HCEC 1CT (cell line): ENCODE measurements around the gene IPO9.
"Not testable (repeated sequence)": the region's sequence is repeated elsewhere in the genome, so short reads cannot be mapped to it uniquely, and the experiment has no call there.

Experiments
- DNase-seq: peaks from one replicate; pipeline ENCODE4 v3.0.0-alpha.2; 2017

The IPO9 gene

DNA sequence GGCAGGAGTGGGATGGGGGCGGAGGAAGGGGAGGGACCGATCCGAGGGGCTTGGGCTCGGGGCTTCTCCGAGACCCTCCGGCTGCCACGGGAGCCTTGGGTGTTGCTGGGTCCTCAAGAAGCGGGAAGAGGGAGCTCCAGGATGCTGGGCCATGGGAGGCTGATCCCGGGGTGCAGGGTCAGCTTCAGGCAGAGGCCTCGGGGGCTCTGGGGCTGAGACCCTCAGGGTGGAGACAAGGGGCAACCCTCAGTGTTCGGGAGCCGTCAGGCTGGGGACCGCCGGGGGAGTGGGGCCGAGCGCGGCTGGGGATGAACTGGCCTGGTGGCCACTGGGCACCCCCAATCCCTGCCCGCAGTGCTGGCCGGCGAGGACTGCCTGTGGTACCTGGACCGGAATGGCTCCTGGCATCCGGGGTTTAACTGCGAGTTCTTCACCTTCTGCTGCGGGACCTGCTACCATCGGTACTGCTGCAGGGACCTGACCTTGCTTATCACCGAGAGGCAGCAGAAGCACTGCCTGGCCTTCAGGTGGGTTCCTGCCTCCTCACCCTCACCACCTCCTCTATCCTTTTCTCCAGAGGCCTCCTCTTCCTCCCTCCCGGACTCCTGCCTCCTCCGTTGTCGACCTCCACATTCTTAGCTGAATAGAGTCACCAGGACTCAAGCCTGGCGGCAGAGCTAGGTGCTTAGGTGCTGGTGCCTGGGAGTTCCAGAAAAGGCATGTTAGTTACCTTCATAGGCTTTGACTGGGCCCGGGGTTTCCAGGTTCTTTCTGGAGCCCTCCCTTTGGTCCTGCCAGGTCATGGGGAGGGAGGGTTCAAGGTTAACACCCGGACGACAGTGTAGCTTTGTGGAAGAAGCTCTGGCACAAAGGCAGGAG is 60.4 kb downstream of the IPO9 start:
- DNase-seq: no peak

DNA sequence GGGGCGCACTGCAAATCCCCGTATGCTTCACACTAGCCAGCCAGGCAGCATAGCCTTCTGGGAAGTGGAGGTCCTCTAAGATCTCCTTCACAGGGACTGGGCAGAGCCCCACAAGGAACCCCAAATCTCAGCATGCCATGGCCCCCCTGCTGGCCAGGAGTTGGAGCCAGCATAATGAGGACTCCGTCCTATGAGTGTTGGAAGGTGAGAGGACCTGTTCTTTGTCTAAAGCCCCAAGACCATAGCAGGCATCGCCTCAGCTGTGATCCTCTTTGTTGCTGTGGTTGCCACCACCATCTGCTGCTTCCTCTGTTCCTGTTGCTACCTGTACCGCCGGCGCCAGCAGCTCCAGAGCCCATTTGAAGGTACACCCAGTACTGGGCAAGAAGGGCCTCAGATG is 61.3 kb downstream of the IPO9 start:
- DNase-seq: no peak

DNA sequence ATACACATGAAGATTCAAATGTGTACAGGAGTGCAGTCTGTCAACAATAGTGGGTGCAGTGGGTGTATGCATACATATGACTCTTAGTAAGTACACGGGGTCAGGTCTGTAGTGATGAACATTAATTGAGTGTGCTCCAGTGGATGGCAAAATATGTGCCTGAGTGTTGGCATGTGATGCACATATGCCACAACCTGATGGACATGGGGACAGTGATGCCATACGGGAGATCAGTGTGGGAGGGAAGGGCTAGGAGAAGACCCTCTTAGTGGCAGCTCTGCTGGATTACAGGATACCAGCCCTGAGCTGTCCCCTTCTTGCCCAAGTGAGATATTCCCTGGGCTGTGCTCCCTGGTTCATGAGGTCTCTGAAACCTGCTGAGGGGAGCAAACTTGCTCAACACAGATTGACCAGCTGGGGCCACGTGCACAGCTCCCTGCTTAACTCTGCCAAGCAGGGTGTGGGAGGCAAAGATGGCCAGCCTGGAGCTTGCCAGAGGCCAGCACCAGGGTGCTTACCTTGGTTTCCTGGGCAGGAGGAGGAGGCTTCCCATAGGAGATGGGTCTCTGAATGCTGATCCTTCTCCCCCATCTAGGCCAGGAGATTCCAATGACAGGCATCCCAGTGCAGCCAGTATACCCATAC is 62.0 kb downstream of the IPO9 start:
- no peak for DNase-seq

DNA sequence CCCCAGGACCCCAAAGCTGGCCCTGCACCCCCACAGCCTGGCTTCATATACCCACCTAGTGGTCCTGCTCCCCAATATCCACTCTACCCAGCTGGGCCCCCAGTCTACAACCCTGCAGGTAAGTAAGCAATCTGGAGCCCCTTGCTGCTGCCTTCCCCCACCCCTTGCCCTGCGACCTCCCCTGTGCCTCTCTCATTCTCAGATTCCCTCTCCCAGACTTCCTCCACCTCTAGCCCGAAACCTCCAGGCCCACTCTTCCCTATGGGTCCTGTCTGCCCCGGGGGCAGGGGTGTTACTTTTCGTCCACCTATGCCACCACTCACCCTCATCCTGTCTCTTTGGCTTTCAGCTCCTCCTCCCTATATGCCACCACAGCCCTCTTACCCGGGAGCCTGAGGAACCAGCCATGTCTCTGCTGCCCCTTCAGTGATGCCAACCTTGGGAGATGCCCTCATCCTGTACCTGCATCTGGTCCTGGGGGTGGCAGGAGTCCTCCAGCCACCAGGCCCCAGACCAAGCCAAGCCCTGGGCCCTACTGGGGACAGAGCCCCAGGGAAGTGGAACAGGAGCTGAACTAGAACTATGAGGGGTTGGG is 62.6 kb downstream of the IPO9 start:
- DNase-seq: no peak

DNA sequence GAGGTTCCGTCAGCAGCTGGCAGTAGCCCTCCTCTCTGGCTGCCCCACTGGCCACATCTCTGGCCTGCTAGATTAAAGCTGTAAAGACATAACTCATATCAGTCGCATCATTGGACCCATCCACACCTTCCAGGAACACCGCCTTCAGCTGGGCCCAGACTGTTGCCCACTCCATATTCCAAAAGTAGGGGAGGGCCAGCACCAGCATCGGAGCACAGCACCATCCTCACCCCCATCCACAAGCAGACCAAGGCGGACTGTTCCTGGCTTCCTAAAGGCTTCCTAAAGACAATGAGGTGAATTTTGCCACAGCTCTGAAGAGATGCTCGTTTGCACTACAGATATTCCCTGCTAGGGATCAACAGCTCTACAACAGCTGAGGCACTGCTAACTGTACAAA is 63.3 kb downstream of the IPO9 start:
- no peak for DNase-seq

DNA sequence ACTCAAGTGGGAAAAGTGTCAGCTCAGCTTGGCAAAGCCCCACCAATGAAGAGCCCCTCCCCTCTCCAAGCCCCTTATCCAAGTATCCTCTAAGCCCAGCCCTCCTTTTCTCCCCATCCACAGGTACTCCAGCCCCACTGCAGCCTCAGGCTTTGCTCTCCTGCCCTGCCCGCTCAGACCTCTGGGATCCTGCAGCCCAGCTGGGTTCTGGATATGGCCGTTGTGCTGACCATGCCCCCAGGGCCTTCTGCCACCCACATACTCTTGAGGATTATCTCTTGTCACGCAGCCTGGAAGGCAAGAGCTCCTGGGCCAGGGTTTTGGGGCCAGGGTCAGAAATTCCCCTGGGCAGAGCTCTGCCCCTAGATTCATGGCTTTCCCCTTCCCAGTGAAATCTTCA is 64.5 kb downstream of the IPO9 start:
- no peak for DNase-seq

DNA sequence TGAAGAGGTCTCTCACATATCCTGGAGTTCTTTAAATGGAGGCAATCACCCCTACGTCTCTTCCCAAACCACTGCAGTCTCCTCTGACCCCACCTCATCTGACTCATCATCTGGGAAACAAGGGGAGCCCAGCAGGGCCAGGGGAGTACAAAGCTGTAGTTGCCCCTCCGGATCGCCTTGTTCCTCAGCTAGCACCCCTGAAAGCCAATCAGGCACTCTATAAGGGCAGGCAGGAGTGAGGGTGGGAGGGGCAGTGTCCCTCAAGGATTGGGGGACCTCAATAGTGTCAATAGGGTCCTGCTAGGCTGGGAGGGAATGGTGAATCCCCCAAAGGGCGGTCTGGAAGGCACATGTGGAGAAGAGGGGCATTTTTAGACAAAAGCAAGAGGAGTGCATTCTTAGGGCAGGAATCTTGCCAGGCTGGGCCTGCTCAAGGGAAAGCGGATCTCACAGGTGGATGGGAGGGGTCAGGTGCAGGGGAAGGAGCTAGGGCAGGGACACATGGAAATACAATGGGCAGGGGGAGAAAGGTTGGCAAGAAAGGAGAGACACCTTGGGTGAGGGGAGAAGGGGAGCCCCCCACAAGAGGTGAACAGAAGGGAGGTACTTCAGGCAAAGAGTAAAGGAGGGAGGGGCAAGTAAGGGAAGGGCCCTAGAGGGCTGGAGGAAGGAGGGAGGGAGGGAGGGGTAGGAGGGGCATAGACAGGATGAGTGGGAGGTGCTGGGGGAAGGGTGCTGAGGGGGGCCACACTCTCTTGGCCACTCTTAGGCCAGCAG is 65.6 kb downstream of the IPO9 start:
- DNase-seq: no peak

DNA sequence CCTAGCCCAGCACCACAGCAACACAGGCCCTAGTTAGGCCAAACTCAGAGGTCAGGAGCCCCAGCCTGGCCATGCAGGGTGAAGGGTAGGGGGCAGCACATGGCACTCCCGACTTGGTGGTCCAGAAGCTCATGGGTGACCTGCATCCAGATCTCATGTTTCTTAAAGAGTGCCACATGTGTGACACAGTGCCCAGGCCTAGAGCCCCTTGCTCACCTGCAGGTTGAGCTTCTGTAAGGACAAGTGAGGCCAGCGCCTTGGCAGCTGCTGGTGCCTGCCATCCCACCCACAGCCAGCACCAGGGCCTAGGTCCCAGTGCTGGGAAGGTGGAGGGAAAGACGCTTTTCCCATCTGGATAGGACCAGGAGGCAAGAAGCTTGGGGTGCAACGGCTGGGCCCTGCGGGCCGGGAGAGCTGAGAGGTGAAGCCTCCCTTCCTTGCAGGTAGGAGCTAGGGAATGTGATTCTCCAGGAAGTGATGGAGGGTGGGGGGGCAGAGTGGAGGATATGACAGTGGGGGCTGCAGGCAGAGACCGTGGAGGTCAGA is 66.2 kb downstream of the IPO9 start:
- DNase-seq: no peak

DNA sequence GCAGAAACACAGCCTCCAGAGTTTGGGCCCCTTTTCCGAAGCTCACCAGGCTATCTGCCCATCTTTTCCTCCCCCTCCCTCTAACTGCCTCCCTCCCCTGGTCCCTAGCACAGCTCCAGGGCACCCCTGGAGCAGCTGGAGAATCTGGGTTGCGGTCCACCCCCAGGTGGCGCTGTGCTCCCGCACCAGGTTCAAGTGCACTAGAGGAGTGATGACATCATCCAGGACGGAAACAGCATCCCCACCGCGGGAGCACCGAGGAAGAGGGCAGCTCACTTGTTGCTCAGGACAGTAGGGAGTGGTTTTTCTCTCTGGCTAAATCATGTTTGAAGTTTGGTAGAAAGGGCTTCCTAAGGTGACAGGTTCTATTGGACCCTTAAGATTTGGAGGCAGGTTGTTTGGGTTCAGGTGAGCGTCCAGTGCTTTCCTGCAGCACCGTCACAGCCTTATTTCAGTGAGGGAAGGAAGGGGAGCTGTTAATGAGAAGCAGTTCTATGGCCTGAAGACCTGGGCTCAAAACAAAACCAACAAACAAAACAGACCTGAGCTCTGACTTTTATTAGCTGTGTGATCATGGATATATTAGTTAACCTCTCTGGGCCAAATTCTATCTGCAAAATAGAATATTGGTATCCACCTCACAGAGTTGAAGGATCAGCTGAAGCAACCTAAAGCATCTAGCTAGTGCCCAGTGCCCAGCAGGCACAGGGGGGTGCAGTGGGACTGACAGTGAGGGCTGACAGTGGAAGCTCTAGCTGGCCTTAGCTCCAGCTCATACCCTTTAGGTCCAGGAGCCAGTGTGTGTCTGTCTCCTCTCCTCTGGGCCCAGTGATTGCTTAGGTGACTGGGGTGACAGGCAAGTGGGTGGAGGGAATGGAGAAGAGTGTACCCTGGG is 67.2 kb downstream of the IPO9 start:
- peak; percentile 89 for DNase-seq

DNA sequence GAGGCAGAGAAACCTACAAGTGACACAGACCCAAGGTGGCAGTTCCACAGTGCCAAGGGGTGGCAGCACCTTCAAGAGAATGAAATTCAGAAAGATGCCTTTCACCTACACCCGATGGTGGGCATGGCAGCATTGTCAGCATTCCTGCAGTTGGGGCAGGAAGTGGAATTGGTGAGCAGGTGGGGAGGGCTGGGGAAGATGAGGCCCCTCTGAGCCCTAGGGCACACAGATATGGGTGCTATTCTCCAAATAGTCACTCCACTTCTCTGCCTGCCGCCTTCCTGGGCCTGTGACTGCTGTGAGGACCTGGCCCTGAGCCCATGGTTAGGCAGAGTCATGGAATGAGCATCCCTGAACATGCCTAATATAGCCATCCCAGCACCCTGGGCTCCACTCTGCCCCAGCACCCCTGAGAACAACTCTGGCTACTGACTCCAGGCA is 68.0 kb downstream of the IPO9 start:
- peak; percentile 93 for DNase-seq

DNA sequence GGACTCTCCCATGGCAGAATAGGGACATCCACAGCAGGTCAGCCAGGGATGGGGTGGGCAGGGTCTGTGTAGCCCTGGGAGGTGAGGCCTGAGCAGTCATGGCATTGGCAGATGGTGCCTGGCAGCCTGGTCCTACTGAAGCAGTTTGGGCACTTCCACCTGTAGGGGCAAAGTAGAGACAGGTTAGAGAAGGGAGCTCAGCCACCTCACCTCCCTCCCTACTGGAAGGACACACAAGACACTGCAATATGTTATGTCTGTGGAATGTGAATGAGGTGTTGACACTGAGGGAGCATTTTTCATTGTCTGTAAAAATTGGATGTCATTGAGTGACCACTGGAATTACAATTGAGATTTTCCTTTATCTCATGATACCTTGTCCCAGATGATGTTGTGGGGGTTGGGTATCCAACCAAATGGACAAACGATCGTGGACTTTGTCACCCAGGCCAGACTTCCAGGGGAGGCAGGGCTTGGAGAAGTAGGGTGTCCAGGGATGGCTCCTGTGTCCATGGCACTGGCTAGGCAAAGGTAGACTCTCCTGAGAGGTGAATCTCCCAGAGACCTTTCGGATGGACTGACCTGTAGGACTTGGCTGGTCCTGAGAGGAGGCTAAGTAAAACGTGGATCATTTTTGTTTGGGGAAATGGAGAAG is 69.4 kb downstream of the IPO9 start:
- DNase-seq: no peak

DNA sequence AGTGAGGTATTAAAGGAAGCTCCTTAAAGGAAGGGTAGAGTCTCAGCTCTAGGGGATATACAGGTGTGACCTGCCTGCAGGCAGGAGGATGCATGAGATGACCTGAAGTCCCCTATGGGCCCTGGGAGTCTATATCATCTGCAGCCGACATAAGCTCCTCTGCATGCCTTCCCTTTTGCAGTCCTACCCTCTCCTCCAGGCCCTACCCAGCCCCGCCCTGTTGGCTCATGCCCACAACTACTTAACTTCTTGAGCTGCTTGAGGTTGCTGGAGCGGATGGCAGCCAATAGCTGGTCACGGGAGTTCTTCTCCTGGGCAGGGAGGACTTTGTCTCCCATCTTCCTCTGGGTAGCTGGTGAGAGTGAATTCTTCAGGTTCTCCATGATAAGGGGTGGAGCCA is 70.0 kb downstream of the IPO9 start:
- no peak for DNase-seq

DNA sequence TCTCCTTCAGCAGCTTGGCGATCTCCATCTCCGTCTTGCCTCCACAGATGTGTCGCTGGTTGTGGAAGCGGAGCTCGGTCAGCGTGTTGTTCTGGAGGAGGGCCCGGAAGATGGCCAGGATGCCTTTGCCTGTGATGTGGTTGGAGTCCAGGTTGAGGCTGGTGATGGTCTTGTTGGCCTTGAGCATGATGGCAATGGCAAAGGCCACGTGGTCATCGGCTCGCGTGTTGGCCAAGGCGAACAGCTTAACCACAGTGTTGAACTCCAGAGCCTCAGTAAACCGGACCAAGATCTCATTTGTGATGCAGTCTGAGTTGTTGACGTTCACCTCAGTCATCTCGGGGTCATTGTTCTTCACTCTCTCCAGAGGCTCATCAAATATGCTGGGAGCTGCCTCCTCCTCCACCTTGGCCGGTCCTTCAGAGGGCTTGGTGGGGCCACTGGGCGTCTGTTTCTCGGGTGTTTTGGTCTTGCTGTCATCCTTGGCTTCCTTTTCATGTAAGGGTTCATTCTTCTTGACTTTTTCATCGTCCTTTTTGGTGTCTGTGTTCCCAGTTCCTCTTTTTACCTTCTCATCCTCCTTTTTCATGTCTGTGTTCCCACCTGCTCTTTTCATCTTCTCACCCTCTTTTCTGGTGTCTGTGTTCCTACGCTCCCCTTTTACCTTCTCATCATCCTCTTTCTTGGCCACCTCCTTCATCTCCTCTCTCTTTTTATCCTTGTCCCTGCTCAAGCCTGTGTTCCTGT is 70.9 kb downstream of the IPO9 start:
- no peak for DNase-seq

DNA sequence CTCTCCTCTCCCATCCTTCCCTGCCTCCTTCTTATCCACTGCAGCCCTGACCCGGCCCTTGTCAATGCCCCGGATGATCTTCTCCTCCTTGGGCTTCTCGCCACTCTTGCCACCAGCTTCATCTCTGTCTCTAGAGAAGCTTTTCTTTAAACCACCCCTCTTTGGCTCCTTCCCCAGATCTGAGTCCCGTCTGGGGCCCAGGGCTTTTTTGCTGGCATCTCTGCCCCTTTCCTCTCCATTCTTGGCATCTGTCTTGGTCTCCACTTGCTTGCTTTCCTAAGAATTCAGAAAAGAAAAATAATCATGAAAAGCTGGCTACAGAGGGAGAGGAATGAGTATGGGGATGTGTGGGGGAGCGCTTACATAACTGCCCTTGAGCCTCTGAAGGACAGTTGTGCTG is 71.5 kb downstream of the IPO9 start:
- DNase-seq: no peak

DNA sequence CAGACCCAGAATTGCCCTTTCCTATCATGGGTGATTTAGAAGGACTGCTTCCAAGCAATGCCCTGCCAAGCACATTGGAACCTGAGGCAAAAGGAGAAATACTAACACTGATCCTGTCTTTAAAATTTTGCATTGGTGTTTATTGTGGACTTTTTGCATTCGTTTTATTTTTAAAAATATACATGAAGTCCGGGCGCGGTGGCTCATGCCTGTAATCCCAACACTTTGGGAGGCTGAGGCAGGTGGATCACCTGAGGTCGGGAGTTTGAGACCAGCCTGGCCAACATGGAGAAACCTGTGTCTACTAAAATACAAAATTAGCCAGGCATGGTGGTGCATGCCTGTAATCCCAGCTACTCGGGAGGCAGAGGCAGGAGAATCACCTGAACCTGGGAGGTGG is 72.1 kb downstream of the IPO9 start:
- not testable (repeated sequence) for DNase-seq

DNA sequence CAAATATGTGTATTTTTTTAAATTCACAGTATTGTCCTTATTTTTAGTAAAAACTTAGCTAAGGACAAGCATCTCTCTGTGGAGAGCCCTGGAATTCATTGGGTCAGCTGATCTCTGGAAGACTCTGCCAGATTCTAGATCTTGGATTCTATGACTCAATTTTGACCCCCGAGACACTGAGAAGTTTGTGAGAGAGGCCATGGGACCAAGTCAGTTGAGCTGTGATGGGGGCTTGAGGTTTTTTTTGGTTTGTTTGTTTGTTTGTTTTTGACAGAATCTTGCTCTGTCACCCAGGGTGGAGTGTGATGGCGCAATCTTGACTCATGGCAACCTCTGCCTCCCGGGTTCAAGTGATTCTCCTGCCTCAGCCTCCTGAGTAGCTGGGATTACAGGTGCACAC is 73.2 kb downstream of the IPO9 start:
- DNase-seq: peak; percentile 30

DNA sequence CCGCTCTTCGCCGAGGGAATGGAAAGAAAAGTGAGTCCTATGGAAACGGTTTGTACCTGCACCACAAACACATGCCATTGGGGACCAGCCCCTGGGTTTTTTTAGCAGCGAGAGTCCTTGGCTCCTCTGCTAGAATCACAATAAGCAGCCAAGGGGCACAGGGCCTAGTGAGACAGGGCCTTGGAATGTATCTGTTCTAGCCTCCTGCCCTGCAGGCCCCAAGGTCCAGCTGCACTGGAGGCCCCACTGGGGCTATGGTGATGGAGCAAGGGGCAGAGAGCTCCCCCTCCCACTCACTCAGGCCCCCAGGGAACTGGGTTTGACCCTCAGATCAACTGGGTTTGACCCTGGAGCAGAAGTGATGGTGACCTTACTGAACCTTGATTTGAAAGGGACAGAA is 74.2 kb downstream of the IPO9 start:
- DNase-seq: peak; percentile 81

DNA sequence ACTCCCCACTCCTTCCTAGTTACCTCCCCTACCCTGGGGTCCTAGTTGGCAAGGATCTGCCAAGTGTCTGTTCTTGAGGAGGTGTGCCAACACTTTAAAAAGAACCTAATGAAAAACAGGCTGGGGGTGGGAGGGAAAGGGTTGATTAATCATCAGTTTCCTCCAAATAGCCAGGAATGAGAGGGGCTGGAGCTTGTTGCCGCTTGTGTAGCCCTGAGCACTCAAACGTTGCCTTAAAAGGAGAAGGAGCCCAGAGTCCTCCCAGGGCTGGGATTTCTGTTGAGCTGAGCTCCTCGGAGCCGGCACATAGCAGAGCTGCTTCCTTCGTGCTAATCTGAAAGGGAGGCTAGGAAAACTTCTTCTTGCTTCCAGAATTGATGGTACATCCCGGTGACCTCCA is 75.6 kb downstream of the IPO9 start:
- DNase-seq: peak; percentile 95

DNA sequence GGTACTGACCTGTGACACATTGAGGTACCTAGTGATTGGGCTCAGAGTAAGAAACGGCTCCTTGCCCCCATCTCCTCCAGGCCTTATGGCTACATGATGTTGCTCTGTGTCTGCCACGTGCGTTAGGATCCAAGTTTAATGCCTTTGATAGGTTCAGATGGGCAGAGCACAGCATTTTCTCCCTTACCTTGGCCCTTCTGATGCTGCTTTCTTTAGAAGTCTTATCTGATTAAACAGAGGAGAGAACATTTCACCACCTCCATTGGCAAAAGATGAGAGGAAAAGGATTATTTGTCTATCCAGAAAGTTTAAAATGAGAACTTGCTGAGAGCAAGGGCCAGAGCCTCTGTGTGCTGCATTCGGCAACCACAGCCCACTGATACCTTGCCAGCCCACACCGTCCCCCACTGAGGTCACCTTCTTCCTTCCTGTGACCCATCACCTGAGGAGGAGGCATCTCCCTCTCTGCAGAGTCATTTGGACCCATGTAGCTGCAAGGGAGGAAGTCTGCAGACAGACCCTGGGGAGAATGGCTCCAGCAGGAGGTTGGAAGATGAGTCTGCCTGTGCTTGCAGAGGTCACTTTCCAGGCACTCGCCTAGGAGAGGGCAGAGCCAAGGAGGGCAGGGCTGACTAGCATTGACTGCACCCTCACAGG is 76.4 kb downstream of the IPO9 start:
- DNase-seq: no peak

DNA sequence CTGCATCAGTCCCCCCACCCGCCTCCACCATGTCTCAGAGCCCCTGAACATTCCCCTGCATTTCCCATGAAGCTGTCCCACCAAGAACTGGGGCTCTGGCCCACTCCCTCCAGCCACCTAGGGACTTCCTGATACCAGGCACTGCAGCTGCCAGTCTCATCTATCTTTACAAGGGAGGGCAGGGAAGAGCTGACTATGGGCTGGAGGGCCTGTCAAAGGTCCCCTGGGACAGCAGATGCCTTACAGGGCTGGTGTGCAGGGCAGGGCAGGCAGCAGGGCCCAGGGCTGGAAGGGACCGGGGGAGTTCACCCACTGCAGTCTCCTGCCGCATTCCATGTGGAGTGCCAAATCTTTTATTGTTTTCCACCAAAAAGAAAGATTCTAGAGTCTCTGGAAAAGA is 77.4 kb downstream of the IPO9 start:
- DNase-seq: no peak
